Ammon's horn (tissue), 1 donor: ENCODE measurements around the gene RPE.

ENCODE experiments used
- DNase-seq: peaks from one replicate; pipeline ENCODE4 v3.0.0-alpha.2; 2016; ENCODE audit warnings: low spot score

Gene RPE

GRCh38 chr2:210002158-210003157 lies at the start of gene RPE:
RPE (plus strand) TSS chr2:210002638; CDS start chr2:210002662, 24 bp downstream.
- peak; percentile 96 for DNase-seq

- DNase-seq = no peak
Measured at GRCh38 chr2:209956271-209956670, 46.2 kb upstream of the RPE start.

- no peak for DNase-seq
Measured at GRCh38 chr2:209958016-209958415, 44.4 kb upstream of the RPE start.

- no peak for DNase-seq
Measured at GRCh38 chr2:209960045-209960444, 42.4 kb upstream of the RPE start.

- DNase-seq = peak; percentile 73
Measured at GRCh38 chr2:209960676-209961630, 41.5 kb upstream of the RPE start.

- no peak for DNase-seq
Measured at GRCh38 chr2:209965723-209966122, 36.7 kb upstream of the RPE start.

- DNase-seq = no peak
Measured at GRCh38 chr2:209969692-209970091, 32.7 kb upstream of the RPE start.

- DNase-seq = no peak
Measured at GRCh38 chr2:209970271-209970670, 32.2 kb upstream of the RPE start.

- no peak for DNase-seq
Measured at GRCh38 chr2:209970711-209971110, 31.7 kb upstream of the RPE start.

GRCh38 chr2:209973328-209973727 lies 29.1 kb upstream of the RPE start:
- no peak for DNase-seq

- no peak for DNase-seq
Measured at GRCh38 chr2:209974576-209974975, 27.9 kb upstream of the RPE start.

GRCh38 chr2:209976698-209977385 lies 25.6 kb upstream of the RPE start:
- no peak for DNase-seq

- peak; percentile 48 for DNase-seq
Measured at GRCh38 chr2:209977386-209978239, 24.8 kb upstream of the RPE start.

GRCh38 chr2:209984291-209984690 lies 18.1 kb upstream of the RPE start:
- DNase-seq = no peak

- DNase-seq = peak; percentile 20
Measured at GRCh38 chr2:209985874-209986273, 16.6 kb upstream of the RPE start.

GRCh38 chr2:209986415-209986814 lies 16.0 kb upstream of the RPE start:
- no peak for DNase-seq

- DNase-seq = no peak
Measured at GRCh38 chr2:209988010-209988409, 14.4 kb upstream of the RPE start.

GRCh38 chr2:209990838-209991237 lies 11.6 kb upstream of the RPE start:
- DNase-seq = no peak

GRCh38 chr2:209993968-209994367 lies 8.5 kb upstream of the RPE start:
- no peak for DNase-seq

GRCh38 chr2:209998596-209998995 lies 3.8 kb upstream of the RPE start:
- DNase-seq = no peak
